ENCODE results near the gene ECPAS. TPM values are rescaled to one million over a fixed set of nuclear protein-coding genes. Genes with fewer than 3 reads are reported as not detected.
A peak's percentile ranks its signal among the peaks of the same experiment; 100 is the strongest.
"Not testable (repeated sequence)": the region's sequence is repeated elsewhere in the genome, so short reads cannot be mapped to it uniquely, and the experiment has no call there.

Gene ECPAS
- total RNA-seq, 1 donor from 2014 or later, result 84.9 TPM

DNA sequence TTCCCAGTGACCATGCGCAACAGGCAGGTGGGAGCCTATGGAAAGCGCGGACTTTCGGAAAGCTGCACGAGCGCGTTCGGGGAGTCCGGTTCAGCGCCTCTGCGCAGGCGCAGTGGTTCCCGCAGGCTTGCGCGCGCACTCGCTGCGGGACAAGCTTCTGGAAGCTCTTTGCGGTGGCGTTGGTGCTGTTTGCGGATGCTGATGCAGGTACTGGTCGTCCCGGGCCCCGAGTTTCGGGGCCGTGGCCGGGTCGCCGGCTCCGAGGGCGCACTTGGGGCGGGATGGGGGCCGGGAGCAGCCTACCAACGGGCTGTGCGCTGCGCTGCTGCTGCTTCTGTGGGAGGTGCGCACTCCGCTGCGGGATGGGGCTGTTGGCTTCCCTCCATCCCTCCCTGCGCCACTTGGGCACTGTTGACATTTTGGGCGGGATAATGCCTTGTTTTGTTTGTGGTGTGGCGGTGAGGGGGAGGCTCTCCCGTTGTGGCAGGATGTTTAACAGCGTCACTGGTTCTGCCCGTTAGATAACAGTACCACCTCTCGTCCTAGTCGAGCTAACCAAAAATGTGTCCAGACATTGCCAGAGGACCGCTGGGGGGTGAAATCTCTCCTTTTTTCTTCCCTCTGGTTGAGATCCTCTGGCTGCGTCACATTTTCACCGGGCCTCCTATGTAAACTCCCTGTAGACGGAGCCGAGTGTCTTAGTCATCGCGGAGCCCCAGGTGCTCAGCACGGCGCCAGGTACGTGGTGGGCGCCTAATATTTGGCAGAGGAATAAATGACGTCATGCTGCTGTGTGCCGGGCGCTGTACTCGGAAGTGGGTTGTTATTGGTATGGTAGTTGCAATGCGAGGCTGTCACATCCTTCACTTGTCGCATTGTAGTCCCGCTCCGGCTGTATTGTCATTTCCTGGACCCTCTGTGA is 41.1 kb upstream of the ECPAS start, which contains the start of gene ZNF483:
ZNF483 (plus strand) TSS at position 124 of the 922 bp plus-strand sequence. CDS start 2,217 bp downstream, outside the sequence.
- TF ChIP-seq, protein P1, sequence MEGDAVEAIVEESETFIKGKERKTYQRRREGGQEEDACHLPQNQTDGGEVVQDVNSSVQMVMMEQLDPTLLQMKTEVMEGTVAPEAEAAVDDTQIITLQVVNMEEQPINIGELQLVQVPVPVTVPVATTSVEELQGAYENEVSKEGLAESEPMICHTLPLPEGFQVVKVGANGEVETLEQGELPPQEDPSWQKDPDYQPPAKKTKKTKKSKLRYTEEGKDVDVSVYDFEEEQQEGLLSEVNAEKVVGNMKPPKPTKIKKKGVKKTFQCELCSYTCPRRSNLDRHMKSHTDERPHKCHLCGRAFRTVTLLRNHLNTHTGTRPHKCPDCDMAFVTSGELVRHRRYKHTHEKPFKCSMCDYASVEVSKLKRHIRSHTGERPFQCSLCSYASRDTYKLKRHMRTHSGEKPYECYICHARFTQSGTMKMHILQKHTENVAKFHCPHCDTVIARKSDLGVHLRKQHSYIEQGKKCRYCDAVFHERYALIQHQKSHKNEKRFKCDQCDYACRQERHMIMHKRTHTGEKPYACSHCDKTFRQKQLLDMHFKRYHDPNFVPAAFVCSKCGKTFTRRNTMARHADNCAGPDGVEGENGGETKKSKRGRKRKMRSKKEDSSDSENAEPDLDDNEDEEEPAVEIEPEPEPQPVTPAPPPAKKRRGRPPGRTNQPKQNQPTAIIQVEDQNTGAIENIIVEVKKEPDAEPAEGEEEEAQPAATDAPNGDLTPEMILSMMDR (IDR thresholded peaks at IDR 0.05), result no peak
- H3K27ac ChIP-seq, result peak within 1 kb of the TSS; percentile 42
- ATAC-seq (peak; percentile 90), DNase-seq (peak; percentile 90)
- intact Hi-C loops (cut with DNase I), result no loop called here
- no peaks in the 10 kb centered on the region for H3K27me3 ChIP-seq
- no peaks in the 10 kb centered on the region for H3K9me3 ChIP-seq
- H3K36me3 ChIP-seq, result no peaks in the 10 kb centered on the region
- H3K4me1 ChIP-seq, result peaks cover 6% of the 10 kb centered on the region
- peak within 1 kb of the TSS; percentile 88 for H3K4me3 ChIP-seq

DNA sequence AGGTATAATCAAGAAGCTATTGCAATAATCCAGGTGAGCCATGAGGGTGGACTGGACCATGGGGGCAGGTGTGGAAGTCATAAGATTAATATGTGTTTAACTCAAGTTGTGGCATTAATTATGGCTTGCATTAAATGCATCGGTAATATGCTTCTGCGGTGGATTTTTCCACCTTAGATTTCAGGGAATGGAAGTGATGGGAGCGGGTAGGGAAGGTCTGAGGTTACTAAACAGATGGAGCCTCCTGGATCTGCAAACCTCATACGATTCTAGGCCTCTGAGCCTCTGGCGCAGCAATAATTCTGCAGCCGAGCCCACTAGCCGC is 40.5 kb upstream of the ECPAS start:
- H3K4me1 ChIP-seq, result peaks cover 6% of the 10 kb centered on the region
- TF ChIP-seq, protein P1 (IDR thresholded peaks at IDR 0.05), result no peak
- DNase-seq, result no peak
- no peak overlapping the region for H3K27ac ChIP-seq
- ATAC-seq, result no peak
- no peaks in the 10 kb centered on the region for H3K27me3 ChIP-seq
- peak overlapping the region; percentile 88 for H3K4me3 ChIP-seq
- H3K9me3 ChIP-seq, result no peaks in the 10 kb centered on the region
- H3K36me3 ChIP-seq, result no peaks in the 10 kb centered on the region
- intact Hi-C loops (cut with DNase I), result no loop called here

GRCh38 chr9:111516061-111516465 is 31.9 kb upstream of the ECPAS start:
- Histone ChIP-seq H3K4me3 (no peak overlapping the region), H3K9me3 (no peaks in the 10 kb centered on the region), H3K27me3 (no peaks in the 10 kb centered on the region), H3K4me1 (no peaks in the 10 kb centered on the region), H3K36me3 (no peaks in the 10 kb centered on the region), H3K27ac (no peak overlapping the region)
- no peak for ATAC-seq
- TF ChIP-seq, protein P1 (IDR thresholded peaks at IDR 0.05), result no peak
- DNase-seq, result no peak
- intact Hi-C loops (cut with DNase I), result no loop called here

- H3K36me3 ChIP-seq, result no peaks in the 10 kb centered on the region
- intact Hi-C loops (cut with DNase I), result no loop called here
- ATAC-seq, result no peak
Measured at GRCh38 chr9:111514967-111515366, 30.8 kb upstream of the ECPAS start.

DNA sequence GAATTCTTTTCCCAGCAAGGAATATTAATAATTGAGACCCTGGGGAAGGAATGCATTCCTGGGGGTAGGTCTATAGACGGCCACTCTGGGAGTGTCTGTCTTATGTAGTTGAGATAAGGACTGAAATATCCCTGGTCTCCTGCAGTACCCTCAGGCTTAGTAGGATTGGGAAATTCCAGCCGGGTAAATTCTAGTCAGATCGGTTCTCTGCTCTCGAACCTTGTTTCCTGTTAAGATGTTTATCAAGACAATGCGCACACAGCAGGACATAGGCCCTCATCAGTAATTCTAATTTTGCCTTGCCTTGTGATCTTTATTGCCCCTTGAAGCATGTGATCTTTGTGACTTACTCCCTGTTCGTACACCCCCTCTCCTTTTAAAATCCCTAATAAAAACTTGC is 27.4 kb upstream of the ECPAS start:
- H3K4me1 ChIP-seq; H3K27me3 ChIP-seq; DNase-seq; H3K36me3 ChIP-seq; H3K27ac ChIP-seq; H3K9me3 ChIP-seq; H3K4me3 ChIP-seq; intact Hi-C loops (cut with DNase I); ATAC-seq: not testable (repeated sequence)

More at GRCh38 chr9:111514967-111515366, 30.8 kb upstream of the ECPAS start:
- Histone ChIP-seq H3K27ac (no peak overlapping the region), H3K4me1 (no peaks in the 10 kb centered on the region), H3K9me3 (no peaks in the 10 kb centered on the region), H3K27me3 (no peaks in the 10 kb centered on the region), H3K4me3 (no peak overlapping the region)
- TF ChIP-seq, protein P1 (IDR thresholded peaks at IDR 0.05), result no peak
- DNase-seq, result no peak

GRCh38 chr9:111502506-111502905 is 18.3 kb upstream of the ECPAS start:
- Histone ChIP-seq H3K9me3 (no peaks in the 10 kb centered on the region), H3K4me3 (no peak overlapping the region), H3K27ac (no peak overlapping the region), H3K4me1 (no peaks in the 10 kb centered on the region), H3K36me3 (no peaks in the 10 kb centered on the region), H3K27me3 (no peaks in the 10 kb centered on the region)
- intact Hi-C loops (cut with DNase I), result no loop called here
- ATAC-seq (no peak), DNase-seq (no peak)
- TF ChIP-seq, protein P1 (IDR thresholded peaks at IDR 0.05), result no peak

Measured in upper lobe of right lung (tissue), 1 donor.